ENCODE measurements around the gene CHST1.

CHST1 gene

DNA sequence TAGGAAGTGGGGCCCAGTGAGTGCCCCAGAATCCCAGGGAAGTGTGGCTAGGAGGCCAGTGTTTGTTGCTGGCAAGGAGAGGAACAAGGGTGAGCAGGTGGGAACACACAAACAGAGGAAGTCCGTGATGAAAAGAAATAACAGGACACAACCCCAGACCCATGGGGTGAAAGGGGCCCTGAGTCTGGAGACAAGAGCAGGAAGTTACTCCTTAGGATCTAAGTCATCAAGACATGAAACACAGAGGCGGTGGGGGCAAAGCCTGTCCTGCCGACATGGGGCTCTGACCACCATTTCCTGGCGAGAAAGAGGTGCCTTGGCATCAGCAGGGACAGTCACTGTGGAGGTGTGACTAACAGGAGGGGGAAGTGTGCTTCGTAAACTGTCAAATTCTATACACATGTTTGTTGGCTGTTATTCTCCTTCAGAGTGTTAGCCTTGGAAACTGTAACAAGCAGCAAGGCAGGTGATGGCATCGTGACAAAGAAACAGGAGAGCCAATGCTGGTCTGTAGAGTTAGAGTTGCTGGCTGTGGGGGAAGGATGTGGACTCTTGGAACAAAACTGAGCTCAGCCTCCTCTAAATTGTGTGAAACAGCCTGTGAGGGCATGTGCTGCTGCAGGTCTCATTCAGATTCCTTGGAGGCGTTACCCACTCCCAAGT lies 21.7 kb downstream of the CHST1 start:
- no peak for DNase-seq

DNA sequence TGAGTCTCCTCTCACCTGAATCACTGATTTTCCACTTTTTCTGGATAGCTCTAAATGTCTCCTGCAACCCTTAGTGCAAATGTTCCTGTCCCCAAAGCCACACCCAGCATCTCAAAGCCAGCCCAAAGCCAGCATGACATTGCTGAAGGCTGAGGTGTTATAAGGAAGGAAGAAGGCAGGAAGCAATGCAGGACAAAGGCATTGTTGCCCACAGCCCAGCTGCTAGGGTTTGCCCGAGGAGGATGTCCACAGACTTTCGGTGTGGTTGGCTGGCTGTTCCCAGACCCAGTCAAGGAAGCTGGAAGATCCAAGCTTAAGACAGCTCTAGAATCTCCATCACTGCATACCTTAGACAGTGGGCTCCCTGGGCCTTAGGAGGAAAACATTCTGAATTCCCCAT lies 23.5 kb downstream of the CHST1 start:
- no peak for DNase-seq

DNA sequence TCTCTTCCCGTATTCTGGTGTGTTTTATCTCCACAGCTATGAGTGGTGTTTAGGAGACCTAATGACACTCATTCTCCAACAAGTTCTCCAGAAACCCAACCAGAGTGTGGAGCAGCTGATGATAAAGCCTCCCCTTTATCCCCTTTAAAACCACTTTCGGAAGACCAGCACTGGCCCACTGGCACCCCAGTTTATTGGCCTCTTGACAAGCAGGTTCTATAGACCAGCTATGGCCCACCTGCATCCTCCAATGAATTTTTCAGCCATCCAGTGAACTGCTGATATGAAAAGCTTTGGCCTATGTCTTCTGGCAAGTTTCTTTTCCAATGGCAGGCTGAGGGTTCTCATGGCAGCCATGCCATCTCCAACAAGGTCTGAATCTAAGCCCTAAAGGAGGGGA lies 27.4 kb downstream of the CHST1 start:
- DNase-seq: no peak

DNA sequence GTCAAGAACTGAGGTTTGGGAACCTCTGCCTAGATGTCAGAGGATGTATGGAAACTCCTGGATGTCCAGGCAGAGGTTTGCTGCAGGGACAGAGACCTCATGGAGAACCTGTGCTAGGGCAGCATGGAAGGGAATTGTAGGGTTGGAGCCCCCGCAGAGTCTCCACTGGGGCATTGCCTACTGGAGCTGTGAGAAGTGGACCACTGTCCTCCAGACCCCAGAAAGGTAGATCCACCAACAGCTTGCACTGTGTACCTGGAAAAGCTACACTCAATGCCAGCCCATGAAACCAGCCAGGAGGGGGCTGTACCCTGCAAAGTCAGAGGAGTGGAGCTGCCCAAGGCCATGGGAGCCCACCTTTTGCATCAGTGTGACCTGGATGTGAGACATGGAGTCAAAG lies 29.5 kb downstream of the CHST1 start:
- DNase-seq: no peak

DNA sequence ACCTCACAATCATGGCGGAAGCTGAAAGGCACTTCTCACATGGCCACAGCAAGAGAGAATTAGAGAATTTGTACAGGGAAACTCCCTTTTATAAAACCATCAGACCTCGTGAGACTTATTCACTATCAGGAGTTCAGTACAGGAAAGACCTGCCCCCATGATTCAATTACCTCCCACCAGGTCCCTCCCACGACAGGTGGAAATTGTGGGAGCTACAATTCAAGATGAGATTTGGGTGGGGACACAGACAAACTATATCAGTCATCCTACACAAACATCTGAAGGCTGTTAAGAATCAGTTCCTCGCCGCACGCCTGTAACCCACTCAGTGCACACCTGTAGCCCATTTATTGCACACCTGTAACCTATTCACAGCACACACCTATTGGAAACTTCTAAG lies 39.8 kb downstream of the CHST1 start:
- no peak for DNase-seq

DNA sequence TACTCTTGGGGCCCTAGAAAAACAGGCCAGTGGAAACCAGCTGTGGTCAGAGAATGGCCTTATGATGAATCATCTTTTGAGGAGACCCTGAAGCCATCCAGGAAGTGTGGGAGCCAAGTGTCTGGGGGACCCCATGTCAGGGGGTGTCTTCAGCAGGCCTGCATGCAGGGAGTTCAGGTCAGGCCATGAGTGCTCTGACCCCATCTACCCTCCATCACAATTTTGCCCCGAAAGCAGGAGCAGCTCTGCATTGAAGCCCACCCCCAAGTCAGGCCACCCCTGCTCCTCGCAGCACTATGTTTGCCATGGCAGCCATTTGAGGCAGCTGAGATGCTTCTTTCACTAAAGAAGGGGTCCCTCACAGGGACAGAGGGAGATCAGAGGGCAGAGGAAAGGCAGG lies 41.3 kb downstream of the CHST1 start:
- DNase-seq: no peak

DNA sequence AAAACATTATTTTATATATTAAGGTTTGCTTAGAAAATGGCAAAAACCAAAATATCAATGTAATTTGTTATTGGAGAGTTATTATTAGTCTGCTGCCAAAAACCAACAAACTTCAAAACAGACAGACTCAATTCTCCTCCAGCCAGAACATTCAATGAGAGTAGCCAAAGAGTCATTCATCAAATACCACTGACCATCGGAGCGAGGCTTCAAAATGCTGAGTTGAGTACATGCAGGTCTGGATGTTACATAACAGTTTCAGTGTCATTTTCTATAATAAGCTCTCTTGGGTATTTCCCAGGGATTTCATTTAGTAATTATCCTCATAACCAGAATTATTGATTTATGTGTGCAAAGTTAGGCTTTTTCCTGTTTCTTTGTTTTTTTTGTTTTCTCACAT lies 42.6 kb downstream of the CHST1 start:
- no peak for DNase-seq

DNA sequence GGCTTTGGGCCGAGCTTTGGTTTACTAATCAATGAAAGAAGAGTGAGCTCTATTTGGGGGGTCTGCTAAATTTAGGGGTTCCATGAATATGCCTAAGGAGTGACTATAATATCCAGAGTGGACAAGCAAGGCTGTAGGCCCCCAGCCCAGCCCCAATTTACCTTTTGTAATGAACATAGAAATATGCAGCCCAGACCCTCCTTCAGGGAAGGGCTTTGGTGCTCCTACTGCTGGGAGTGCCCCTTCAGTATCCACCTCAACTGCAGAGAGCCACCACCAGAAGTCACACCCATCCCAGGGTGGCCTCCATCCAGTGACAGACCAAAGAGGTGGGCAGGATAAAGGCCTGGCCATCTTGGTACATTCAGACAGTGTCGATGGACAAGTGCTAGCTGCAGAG lies 43.1 kb downstream of the CHST1 start:
- DNase-seq: no peak

DNA sequence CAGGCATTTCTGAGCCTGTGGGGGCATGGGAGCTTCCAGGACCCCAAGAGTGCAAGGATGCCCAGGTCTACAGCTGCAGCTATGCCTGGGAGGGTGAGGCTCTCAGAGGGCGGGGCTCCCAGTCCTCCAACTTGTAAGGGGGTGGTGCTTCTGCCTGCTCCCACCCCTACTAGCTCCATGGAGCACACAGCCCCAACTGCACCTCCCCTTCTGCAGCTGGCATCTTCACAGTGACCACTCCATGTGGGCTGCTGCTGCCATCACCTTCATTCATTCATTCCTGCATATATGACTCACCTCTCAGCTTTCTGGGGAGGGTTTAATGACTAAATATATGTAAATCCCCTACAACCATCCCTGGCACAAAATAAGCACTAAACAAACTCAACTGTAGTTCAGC lies 43.8 kb downstream of the CHST1 start:
- DNase-seq: no peak

DNA sequence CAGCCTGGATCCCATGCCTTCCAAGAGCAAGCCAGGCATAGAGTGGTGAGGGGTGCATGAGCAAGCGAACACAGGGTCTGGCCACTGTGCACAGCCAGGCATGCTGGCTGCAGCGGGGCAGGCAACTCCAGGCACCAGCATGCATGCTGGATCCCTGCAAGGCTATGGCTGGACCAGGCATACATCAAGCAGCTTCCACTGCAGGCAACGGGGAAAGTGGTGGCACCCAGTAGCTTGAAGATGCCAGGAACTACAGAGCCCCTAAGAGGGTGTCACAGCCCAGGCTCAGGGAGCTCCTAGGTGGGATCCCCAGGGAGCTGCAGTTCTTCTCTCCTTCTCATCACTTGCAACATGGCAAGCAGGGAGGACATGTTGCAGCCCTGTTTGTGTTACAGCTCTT lies 45.2 kb downstream of the CHST1 start:
- DNase-seq: no peak

DNA sequence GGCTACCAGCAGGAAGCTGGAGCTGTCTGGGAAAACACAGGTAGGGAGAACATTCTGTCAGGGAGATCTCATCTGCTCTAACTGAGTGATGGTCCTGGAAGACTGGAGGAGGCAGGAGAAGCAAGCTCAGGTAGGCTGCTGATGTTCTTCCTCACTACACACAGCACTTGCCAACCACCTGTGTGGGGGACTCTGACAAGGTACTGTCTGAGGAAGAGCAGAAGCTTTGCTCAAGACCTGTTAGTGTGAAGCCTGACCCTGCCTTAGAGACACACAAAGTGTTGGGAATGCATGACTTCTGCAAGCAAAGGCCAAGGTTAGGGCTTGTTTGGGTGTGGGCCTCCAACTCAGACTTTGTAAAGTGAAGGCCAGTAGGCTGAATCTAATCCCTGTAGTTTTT lies 46.5 kb downstream of the CHST1 start:
- DNase-seq: no peak

DNA sequence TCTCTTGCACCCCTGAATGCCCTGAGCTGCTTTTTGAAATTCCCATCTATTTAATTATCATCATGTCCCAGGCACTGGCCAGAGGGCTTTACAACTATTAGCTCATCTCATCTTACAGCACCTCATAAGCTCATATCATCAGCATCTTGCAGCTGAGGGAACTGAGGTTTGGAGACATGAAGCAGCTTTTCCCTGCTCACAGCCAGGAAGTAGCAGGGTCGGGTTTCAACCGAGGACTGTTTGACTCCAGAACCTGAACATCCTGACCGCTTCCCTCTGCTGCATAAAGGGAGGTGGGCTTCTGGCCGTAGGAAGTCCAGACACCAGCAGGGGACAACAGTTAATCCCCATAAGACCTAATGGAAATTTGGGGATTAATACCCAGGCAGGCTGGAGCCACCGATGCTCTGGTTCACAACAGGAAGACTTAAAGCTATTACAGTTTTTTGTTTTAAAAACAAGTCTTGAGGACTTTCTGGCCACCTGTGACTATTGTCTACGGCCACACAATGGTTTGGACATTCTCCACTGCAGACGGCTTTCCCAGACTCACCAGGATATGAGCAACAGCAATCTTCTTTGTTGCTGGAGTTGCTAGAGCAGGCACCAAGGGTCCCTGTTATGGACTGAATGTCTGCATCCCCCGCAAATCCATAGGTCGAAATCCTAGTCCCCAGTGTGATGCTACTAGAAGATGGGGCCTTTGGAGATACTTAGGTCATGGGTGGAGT lies 47.4 kb downstream of the CHST1 start:
- no peak for DNase-seq

DNA sequence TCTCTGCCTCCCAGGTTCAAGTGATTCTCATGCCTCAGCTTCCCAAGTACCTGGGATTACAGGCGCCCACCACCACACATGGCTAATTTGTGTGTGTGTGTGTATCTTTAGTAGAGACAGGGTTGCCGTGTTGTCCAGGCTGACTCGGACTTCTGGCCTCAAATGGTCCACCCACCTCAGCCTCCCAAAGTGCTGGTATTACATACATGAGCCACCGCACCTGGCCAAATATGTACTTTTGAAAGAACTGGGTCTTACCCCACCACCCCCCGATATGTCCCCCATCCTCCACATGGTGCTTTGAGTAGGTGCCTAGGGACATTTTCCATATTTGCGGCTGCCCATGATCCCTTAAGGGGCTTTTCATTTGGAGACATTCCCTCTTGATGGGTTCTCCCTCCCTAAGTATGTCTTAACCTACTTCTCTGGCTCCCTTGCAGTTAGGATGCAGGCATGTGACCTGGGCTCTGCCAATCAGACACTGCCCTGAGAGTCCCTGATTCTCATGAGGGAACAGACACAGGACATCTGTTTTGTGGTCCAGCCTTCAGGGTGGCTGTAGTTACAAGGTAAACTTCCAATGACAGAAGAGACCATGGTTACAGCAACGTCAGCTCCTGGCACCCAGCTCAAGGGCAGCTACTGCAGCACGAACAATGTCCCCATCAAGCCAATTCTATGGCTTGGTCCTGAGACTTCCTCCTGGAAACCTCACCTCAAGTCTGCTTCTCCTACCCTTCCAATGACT lies 48.4 kb downstream of the CHST1 start:
- DNase-seq: no peak

DNA sequence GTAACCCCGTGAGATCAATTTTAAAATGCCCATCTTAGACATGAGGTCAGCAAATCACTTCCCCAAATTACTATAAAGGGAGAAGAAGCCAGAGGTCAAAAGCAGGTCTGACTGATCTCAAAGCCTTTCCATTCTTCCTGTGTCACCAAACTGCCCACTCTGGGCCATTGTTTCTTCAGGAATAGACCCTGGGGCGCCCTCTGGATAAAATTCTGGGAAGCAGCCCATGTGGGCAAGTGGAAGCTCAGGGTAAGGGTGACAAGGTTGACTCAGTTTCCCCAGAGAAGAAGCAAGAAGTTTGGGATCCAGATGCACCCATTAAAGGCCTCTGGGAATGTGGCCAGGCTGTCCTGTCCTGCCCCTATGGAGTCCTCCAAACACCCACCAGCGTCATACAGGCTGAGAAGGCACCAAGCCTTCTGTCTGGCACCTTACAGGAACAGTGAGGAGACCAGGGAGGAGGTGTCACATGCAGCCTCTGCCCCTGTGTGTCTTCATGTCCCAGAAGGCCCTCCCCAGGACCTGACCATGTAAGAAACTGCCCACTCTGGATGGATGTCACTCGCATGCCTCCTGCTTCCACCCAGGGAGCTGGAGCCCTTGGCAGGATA lies 50.1 kb downstream of the CHST1 start:
- no peak for DNase-seq

DNA sequence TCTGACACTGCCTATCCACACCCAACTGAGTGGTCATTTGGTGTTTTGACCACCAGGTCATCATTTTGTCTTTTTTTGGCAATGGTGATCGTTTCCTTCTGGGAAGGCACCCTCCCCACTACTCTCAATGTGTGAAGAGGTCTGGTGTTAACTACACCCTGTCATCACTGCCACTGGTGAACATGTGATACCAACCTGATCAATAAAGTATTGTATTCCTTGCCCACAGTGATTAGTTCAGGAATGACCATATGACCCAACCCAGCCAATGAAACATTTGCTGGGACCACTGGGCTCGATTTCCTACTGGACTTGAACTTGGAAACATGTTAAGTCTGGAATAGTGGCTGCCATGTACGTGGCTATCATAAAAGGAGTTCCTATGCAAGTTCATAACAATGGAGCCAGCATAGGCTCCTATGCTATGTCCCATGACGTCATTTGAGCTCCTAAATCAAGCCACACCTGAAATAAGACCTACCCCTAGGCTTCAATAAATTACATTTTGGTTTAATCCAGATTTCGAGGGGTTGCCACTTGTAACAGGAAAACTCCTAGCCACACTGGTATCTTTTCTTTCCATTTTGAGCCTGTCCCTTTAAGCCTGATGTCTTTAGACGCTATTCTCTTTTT lies 51.1 kb downstream of the CHST1 start:
- DNase-seq: no peak

DNA sequence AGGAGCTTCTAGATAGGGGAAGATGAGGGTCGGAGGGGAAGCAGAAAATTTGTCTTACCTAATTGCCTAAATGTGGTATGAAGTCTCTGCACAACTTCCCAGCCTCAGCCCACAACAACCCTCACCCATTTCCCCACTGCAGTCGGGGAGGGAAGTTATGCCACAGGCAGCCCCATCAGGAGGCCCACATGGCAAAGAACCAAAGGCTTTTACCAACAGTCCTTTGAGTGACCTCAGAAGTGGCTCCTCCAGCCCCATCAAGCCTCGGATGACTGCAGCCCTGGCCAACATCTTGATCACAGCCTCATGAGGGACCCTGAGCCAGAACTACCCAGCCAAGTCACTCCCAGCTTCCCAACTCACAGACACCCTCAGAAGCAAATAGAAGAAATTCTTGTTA lies 54.8 kb downstream of the CHST1 start:
- no peak for DNase-seq

DNA sequence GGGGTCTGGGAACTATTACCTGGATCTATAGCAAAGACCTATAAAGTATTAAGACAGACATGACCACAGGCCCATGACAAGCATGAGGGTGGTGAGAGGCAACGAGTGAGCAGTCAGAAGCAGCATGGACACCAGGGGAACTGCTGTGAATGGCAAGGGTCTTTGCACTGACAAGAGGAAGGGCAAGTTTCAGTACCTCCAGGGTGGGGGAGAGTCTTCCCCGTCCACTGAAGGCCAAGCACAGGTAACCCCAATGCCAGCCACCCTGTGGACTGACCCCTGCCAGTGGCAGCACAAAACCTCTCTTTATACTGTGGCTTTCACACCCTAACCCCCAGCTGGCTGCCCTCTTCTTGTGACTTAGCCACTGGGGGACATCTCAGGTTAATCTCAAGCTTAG lies 55.5 kb downstream of the CHST1 start:
- DNase-seq: no peak

DNA sequence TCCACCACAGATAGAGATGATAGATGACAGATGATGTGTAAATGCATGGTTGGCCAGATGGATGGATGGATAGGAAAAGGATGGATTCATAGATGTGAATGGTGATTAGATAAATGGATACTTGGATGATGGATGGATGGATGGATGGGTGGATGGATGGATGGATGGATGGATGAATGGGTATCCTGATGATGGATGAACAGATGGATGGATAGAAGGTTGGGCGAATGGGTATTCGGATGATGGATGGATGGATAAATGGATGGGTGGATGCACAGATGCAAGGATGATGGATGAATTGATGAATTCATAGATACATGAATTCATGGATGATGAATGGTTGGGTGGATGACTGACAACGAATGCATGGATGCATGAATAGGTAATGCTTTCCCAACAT lies 56.1 kb downstream of the CHST1 start:
- no peak for DNase-seq

DNA sequence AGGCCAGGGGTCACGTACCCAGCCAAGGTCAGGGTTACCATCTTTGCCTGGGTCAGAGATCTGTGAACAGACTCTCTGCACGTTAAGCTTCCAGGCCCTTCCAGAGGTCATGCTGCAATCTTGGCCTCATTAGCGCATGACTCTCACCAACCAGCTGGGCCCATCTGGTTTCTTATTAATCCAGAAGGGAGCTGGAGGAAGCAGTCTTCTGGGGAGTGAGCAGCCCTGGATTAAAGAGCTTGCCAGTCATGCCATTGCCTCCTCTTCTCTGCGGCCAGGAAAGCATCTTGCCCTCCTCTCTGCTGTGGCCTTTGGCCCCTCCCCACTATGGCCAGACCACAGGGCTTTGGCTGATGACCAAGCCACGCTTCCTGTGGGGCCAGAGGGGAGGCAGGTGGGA lies 57.4 kb downstream of the CHST1 start:
- DNase-seq: no peak

DNA sequence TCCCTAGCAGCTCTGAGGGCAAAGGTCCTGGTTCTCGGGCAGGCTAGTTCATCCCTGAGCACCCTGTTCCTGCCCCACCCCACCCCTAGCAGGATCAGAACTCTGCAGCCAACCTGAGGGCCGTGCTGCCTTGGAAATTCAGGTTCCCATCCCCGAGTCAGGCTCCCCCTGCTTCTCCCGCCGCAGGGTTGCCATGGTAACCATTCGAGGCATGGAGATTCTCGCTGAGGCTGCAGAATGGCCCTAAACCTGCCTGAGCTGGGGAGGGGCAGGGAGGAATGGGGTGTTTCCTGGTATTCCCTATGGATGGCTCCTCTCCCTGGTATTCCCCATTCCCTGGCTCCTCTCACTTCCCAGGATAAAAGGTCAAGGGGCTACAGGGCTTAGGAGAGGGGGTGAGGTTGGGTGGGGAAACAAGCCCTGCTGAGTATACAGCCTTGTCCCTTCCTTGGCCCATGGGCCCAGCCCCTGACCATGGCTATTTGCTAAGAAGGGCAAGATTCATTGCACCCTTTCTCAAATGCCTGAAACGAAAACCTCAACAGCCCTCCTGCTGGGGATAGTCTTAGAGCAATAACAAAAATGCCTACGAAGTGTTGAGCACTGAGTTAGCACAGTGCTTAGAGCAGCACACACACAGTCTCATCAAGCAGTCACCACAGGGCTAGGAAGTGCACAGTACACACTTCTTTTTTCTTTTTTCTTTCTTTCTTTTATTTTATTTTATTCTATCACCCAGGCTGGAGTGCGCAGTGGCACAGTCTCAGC lies 58.7 kb downstream of the CHST1 start:
- DNase-seq: no peak

DNA sequence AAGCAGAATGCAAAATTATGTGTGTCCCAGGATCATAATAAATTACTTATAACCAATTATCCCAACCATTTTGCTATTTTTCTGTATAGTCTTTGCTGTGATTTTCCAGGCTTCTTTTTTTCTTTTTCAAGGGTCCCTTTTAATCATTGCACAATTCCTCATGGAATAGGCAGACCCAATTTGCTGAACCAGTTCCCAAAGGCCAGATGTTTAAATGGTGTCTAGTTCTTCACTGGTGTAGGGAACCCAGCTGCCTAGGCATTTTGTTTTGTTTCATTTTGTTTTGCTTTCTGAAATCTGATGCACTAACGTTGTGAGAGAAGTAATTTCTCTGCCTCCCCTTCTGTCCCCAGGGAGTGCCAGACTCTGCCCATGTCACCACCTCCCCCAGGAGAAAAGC lies 60.4 kb downstream of the CHST1 start:
- DNase-seq: no peak

DNA sequence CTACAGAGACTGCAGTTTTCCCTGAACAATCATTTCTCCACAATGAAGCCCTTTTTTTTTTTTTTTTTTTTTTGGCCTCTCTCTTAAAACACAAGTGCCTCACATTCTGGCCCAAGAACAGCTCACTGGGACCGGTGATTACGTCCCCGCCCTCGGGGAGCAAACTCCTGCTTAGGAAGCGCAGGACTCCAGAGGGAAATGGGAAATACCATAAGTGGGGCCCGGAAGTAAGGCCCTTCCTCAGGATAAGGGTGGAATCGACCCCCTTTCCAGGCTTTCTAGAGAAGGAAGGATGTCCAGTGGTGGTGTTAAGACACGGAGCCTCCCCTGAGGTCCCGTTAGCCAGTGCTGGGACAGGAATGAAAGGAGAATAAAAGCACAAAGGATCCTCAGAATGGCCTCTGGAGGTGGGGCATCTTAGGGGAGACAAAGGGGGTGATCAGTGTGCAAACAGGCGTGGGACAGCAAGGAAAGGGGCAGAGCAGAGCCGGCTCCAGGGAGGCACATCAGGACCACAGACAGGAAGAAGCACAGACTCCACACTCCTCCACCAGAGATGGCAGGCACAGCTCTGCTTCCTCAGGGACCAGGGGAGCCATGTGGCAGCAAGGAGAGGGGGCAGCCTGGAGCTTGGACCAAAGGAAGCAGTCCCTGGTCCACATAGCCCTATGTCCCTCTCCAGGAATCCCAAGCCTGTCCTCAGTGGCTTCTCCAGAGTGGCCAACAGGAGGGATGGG lies 61.3 kb downstream of the CHST1 start:
- no peak for DNase-seq
